ENCODE measurements around the gene METTL13.
"Not testable (repeated sequence)": the region's sequence is repeated elsewhere in the genome, so short reads cannot be mapped to it uniquely, and the experiment has no call there.

The METTL13 gene

DNA sequence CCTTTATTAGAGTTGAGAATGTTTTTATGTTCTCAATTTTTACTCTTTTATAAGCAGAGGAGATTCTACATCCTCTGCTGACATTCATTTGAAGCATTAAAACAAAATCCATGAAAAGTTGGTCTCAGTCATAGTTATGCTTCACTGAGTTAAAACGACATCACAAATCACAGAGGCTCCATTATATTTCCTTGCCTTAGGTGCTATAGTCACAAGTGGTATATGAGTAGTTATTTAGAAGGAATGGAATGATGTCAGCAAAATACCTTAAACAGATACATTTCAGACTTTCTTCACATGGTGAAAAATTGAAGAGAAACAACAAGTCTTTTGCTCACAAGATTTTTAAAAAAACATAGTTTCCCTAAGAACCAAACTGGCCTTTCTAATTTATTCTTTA, 11.7 kb upstream of the METTL13 start:
- DNase-seq: no peak

DNA sequence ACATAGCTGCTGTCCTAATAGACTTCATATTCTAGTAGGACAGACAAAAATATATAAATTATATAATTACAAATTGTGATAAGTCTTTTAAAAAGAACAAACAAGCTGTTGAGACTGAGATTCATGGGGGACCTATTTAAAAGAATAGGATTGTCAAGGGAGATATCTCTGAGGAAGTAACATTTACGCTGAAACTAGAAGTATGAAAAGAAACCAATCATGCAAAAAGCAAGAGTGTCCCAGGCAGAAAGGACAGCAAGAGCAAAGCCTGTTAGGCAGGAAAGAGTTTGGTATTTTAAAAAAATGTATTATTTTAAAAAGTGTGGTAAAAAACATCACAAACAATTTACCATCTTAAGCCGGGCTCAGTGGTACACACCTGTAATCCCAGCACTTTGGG, 9.1 kb upstream of the METTL13 start:
- no peak for DNase-seq

DNA sequence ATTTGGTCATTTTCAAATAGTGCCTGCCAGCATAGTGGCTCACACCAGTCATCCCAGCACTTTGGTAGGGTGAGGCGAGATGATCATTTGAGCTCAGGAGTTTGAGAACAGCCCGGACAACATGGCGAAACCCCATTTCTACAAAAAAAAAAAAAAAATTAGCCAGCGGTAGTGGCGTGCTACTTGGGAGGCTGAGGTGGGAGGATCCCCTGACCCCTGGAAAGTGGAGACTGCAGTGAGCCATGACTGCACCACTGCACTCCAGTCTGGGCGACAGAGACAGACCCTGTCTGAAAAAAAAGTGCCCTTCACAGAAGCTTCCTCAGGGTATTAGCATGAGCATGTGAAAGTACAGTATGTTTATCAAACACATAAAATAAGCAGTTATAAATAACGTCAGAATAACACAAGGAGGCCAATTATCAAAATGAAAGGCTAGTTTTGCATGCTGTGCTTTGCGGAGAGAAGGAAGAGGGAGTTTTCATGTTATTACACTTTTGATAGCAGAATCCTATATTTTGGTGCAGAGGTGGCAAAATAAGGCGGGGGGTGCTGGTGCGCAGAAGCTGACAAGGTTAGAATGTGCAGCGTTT, 781 bp upstream of the METTL13 start:
- peak; percentile 34 for DNase-seq

DNA sequence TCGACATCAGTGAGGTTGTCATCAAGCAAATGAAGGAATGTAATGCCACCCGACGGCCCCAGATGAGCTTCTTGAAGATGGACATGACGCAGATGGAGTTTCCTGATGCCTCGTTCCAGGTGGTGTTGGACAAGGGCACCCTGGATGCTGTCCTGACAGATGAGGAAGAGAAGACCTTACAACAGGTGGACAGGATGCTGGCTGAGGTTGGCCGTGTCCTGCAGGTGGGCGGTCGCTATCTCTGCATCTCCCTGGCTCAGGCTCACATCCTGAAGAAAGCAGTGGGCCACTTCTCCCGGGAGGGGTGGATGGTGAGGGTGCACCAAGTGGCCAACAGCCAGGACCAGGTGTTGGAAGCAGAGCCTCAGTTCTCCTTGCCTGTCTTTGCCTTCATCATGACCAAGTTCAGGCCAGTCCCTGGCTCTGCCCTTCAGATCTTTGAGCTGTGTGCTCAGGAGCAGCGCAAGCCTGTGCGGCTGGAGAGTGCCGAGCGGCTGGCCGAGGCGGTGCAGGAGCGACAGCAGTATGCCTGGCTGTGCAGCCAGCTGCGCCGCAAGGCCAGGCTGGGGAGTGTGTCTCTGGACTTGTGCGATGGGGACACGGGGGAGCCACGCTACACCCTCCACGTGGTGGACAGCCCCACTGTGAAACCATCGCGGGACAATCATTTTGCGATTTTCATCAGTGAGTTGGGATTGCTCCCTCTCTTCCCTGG, 2.5 kb downstream of the METTL13 start:
- DNase-seq: no peak

DNA sequence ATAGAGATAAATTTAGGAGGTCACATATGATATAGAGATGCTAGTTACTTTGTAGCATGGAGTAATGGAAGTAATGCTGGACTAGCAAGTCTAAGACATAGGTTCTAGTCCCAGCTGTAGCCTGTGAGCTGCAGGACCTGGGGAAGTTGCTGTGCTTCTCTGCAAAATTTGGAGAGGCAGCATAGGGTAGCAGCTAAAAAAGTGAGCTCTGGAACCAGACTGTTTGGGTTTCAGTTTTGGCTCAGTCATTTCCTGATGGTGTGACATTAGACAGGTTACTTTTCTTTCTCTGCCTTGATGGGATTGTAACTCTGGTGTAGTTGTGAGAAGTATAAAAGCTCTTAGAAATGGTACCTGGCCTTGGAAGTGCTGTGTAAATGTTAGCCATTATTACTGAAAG, 3.3 kb downstream of the METTL13 start:
- no peak for DNase-seq

DNA sequence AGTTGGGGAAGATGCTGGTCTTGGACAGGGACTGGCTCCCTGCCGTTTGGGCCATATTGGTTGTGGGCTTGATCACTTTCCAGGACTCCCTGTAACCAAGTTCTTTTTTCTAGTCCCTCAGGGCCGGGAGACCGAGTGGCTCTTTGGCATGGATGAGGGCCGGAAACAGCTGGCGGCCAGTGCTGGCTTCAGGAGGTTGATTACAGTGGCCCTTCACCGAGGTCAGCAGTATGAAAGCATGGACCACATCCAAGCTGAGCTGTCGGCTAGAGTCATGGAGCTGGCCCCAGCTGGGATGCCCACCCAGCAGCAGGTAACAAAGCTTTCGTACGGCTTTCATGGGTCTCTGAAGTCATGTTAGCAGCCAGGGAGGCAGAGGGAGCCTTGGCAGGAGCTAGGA, 4.3 kb downstream of the METTL13 start:
- DNase-seq: no peak

DNA sequence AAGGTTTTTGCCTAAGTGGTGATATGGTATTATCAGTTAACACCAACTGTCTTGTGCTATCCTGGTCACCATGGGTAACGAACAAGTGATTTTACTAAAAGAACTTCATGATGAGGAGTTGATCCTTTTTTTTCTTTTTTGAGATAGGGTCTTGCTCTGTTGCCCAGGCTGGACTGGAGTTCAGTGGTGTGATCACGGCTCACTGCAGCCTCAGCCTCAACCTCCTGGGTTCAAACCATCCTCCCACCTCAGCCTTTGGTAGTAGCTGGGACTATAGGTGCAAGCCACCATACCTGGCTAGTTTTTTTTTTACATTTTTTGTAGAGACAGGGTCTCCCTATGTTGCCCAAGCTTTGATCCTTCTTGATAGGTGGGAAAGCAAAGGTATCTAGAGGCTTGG, 5.1 kb downstream of the METTL13 start:
- no peak for DNase-seq

DNA sequence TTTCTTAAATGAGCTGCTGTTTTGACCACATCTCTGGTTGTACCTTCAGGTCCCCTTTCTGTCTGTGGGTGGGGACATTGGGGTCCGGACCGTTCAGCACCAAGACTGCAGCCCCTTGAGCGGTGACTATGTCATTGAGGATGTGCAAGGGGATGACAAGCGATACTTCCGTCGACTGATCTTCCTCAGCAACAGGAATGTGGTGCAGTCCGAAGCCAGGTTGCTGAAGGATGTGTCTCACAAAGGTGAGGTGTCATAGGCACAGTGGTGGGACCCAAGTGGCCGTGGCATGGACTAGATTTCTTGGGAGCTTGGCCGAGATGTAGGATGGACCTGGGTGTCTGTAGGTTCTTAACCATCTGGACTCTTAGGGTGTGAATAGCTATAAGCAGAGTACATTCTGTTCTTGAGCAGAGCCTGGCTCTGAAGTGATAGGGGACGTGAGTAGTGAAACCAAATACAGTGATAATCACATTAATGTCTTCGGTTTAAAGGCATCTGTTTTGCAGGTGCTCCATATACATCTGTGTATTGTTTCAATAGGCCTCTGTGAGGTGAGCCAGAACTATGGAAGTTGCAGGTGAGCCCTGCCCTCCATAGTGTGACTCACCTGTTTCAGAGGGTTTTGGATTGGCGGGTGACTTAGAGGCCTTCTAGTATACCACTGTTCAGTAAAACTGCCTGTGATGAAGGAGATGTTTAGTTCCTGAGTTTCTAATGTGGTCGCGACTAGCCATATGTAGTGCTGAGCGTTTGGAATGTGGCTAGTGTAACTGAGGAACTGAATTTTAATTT, 6.4 kb downstream of the METTL13 start:
- no peak for DNase-seq

DNA sequence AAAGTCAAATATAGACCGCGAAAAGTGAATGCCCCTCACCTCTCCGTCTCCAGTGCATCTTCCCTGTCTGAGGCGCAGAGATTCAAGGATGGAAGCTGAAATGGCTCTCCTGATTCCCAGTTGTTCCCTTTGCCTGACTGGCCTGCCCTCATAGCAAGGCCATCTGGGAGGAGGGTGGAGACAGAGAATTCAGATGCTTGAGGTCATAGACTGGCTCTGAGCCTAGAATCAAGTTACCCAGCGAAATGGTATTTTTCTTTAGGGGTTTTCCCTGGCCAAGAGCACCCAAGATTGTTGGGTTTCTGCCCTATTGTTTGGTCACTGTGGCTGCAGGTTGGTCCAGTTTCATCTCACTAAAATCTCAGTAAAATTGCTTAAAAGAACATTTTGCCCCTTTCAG, 7.2 kb downstream of the METTL13 start:
- no peak for DNase-seq

DNA sequence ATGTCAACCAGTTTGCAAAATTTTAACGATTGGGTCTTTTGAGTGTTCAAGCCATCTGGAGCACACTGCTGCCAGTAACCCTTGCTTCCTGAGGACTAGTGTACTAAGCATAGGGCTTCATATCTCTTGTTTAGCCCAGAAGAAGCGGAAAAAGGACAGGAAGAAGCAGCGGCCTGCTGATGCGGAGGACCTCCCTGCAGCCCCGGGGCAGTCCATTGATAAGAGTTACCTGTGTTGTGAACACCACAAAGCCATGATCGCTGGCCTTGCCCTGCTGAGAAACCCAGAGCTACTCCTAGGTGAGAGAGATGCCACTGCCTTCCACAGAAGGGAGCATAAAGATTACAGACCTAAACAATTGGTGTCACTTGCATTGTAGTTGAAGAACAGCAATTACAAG, 8.9 kb downstream of the METTL13 start:
- no peak for DNase-seq

DNA sequence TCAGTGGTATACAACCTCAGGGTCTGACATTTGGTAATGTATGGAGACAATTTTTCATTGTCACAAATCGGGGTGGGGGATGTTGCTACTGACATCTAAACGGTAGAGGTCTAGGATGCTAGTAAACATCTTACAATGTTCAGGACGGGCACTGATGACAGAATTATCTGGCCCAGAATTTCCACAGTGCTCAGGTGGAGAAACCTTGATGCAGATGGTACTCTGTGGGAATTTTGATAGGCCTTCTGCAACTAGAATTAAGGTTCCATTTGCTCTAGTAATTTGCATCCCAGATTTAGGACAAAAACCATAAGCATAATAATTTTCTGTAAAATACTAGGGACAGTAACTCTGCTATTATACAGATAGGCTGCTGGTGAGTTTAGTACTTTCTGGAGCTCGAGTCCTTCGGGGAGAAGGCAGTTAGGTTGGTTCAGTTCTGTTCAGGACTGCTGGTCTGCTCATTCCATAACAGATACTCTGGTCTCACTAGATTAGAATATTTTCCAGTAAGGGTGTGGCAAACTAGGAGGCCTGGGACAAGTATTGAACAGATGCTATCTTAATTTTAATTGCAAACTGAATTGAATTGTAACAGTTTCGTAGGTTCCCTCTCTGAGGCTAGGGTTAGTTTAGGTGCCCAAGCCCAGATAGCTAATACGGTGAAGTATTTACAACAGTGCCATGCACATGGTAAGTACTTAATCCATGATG, 11.4 kb downstream of the METTL13 start:
- no peak for DNase-seq

DNA sequence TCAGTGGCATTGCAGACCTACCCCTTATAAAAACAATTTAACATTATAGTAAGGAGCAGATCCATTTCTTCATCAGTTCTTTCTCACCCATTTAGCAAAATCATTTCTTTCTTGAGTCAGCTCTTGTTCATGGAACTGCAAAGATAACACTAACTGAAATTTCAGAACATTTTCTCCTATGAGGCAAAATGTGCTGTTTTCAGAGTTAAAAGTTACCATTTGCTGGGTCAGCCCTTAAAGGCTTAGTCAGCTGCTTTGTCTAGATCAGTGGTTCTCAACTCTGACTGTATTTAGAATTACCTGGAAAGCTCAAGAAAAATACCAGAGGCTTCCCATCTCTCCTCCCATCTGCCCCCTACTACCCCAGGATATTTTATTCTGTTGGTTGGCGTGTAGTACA, 12.2 kb downstream of the METTL13 start:
- no peak for DNase-seq

DNA sequence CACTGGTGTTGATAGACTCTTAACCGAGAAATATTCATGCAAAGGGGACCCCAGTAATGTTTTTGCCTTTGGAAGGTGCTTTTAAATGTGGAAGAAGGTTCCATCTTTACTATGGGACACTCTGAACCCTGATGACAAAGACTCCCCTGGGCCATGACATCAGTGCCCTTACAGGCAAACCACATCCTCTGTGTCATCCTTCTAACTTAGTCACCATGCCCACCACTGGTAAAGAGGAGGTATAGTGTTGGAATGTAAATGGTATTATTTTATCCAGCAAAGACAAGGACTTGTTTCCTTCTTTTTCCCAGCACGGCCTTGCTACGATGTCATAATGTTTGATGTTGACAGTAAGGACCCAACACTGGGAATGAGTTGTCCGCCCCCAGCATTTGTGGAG, 12.6 kb downstream of the METTL13 start:
- DNase-seq: no peak

DNA sequence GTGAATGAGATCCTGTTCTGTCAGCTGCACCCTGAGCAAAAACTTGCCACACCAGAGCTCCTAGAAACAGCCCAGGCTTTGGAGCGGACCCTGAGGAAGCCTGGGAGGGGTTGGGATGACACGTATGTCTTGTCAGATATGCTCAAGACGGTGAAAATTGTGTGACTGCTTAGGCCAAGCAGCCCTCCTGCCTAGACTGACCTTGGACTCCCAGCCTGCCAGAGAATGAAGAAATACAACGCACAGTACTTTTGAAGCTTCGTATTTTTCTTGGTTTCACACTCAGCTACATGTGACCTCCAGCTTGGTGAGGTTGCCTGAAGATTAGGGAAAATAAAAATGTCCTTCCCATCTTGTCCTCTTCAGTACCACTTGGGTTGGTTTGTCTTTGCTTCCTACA, 15.1 kb downstream of the METTL13 start:
- DNase-seq: no peak

DNA sequence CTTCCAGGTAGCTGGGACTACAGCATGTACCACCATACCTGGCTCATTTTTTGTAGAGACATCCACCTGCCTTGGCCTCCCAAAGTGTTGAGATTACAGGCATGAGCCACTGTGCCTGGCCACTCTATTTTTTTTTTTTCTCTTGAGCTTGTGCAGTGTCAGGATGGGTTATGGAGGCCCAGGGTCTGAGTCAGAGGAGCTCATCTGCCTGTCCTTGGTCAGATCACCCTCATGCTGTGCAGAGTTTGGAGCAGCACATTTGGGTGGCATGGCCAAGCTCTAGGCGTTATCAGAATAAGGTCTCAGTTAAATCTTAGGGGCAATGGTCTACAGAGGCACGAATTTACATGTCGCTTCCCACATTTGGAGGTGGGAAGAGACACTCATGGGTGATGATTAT, 16.9 kb downstream of the METTL13 start:
- no peak for DNase-seq

DNA sequence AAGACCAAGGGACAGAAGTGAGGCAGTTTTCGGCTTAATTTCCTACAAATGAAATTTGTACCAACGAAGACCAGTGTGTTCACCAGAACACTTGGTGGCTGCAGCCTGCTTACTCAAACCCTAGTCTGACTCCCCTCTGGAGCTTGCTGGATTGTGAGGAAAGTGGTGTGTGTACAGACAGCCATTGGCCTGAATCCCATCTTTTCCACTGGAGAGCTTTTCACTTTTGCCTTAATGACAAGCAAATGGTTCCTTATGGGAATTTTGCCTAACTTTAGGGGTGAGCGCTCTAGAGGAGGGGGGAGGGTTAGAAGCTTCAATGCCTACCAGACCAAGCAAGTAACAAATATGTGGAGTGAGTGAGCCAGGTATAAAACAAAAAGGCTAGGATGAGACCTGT, 17.3 kb downstream of the METTL13 start:
- DNase-seq: no peak

DNA sequence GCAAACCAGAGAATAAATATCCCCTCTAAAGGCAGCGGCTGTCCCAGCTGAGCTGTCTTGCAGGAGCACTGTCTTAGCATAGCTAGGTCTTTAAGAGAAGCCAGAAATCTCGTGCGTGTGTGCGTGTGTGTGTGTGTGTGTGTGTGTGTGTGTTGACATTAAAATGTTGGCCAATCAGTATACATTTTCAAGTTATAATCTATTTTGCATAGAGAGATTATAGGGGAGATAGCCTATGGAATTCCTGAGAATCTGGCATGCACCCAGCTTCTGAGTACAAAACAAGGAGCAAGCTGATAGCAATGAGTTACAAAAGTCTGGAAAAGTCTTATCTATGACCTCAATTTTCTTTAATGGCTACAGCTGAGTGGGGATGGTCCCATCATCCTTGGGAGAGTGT, 17.7 kb downstream of the METTL13 start:
- no peak for DNase-seq

DNA sequence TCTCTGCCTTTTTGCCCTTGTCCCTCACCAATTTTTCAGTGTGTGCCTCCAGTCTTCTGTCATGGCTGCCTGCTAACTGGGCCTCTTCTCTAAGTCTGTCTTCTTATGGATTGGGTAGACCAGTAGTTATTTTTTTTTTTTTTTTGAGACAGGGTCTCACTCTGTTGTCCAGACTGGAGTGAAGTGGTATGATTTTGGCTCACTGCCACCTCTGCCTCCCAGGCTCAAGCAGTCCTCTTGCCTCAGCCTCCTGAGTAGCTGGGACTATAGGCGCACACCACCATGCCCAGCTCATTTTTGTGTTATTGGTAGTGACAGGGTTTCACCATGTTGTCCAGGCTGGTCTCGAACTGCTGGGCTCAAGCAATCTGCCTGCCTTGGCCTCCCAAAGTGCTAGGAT, 18.2 kb downstream of the METTL13 start:
- not testable (repeated sequence) for DNase-seq

DNA sequence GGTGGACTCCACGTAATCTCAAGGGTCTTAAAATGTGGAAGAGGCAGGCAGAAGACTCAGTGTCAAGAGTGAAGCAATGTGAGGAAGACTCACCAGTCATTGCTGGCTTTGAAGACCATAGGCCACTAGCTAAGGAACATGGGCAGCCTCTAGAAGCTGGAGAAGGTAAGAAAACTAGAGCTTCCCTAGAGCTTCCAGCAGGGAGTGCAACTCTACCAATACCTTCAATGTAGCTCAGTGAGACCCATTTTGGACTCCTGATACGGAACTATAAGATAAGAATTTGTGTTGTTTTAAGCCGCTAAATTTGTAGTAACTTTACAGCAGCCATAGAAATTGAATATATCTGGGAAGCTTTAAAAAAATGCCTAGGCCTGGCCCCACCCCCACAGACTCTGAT, 18.9 kb downstream of the METTL13 start:
- DNase-seq: no peak

DNA sequence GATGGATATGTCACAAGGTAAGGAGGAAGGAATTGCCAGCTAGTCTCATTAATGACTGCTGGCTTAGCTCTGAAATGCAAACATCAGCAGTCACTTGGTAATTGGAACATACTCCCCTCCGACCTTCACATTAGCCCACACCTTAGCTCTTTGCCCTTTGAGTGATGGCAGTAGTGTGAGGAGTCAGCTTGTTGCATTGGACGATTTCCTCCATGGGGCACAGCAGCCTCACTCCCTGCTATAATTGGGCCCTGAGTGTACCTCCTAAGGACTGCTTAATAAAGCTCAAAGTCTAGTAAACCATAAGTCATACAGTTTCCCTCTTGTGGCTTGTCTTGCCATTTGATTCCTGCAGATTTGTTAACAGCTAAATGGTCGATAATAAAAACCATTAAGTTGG, 19.4 kb downstream of the METTL13 start:
- DNase-seq: no peak

DNA sequence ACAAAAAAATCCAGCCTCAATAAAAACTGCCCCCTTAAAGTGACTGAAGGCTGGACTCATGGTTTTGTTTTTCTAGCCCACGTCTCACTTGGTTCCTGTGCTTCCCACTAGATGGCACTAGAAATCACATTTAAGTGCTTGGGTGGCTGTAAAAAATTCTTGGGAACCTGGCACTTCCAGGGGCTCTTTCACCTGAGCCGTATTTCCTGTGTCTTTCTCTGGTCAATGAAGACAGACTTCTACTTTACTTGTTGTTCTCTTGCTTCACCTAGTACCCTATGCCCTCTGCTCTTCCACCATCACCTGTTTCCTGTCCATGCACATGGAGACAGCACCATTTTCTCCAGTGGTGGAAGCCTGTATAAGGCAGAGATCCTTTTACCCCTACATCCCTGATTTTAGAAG, 20.0 kb downstream of the METTL13 start:
- DNase-seq: peak; percentile 51

DNA sequence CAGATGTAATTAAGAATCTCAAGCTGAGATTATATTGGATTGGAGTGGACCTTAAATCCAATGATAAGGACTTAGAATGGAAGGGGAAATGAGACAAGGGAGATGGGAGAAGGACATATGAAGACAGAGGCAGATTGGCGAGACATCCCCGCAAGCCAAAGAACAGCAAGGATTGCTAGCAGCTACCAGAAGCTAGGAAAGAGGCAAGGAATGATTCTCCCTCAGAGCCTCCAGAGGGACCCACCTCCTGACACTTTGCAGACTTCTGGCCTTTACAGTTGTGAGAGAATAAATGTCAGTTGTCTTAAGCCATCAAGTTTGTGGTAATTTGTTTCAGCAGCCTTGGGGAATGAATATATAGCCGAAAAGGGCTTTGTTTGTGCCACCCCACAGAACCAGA, 20.7 kb downstream of the METTL13 start:
- no peak for DNase-seq

DNA sequence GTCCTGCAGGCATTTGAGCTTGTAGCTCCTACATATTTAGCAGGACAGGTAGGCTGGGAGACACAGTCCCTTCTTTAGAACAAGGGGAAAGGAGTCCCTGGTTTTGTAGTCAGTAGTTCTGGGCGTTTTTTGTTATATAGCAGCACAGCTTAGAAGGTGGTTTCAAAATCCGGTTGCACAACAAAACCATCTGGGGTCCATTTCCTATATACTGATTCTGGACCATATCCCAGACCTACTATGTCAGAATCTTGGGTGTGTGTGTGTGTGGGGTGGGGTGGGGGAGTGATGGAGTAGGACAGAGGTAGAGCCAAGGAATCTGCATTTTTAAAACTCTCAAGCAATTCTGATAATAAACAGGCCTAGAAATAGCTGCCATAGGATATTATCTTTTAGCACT, 21.6 kb downstream of the METTL13 start:
- no peak for DNase-seq
